WTC11 (cell line): ENCODE data around the gene TBC1D23. TPM values are rescaled to one million over a fixed set of nuclear protein-coding genes. Genes with fewer than 3 reads are reported as not detected.
"Not testable (repeated sequence)": the region's sequence is repeated elsewhere in the genome, so short reads cannot be mapped to it uniquely, and the experiment has no call there.

Experiments used
- ATAC-seq: fragments of 200-7000 bp; cut with Tn5 transposase; 2 replicates; pipeline ENCODE4 v1.10.0; 2021; ENCODE audit warnings: mild to moderate bottlenecking, moderate library complexity
- CTCF ChIA-PET: fragments of 300-600 bp; sonication (Branson Sonifier 250); formaldehyde crosslinking; loops from one replicate; lab custom pipeline; 2021; ENCODE audit warnings: antibody characterized with exemption; lab: Charles Lee
- POLR2A ChIA-PET: fragments of 350-600 bp; sonication (Branson Sonifier 250); formaldehyde crosslinking; loops from one replicate; lab custom pipeline; 2021; ENCODE audit warnings: antibody characterized with exemption; lab: Charles Lee
- DNase-seq: peaks from one replicate; pipeline ENCODE4 v3.0.0; 2021; ENCODE audit warnings: low spot score
- H3K27ac Mint-ChIP-seq: 2 replicates; pipeline ENCODE4 v1.8.0; 2021; ENCODE audit warnings: mixed read lengths
- H3K27me3 Mint-ChIP-seq: 2 replicates; pipeline ENCODE4 v1.8.0; 2021; ENCODE audit warnings: low read depth, mild to moderate bottlenecking, moderate library complexity, mixed read lengths
- H3K36me3 Mint-ChIP-seq: 2 replicates; pipeline ENCODE4 v1.8.0; 2021; ENCODE audit warnings: mixed read lengths
- H3K4me1 Mint-ChIP-seq: 2 replicates; pipeline ENCODE4 v1.8.0; 2022; ENCODE audit warnings: mixed read lengths
- H3K4me3 Mint-ChIP-seq: 2 replicates; pipeline ENCODE4 v1.8.0; 2021; ENCODE audit warnings: mild to moderate bottlenecking, moderate library complexity, mixed read lengths
- H3K9me3 Mint-ChIP-seq: 2 replicates; pipeline ENCODE4 v1.8.0; 2021; ENCODE audit warnings: mixed read lengths
- CDX4 ChIP-seq: fragments of 250-450 bp; sonication (Bioruptor Pico); IDR thresholded peaks from 2 replicates; pipeline ENCODE4 v1.9.0; 2021; ENCODE audit warnings: moderate library complexity, mild to moderate bottlenecking, inconsistent platforms, borderline replicate concordance
- ERG ChIP-seq: fragments of 250-450 bp; sonication (Bioruptor Pico); IDR thresholded peaks from 2 replicates; pipeline ENCODE4 v1.8.0; 2021; ENCODE audit warnings: mild to moderate bottlenecking
- ETV6 ChIP-seq: sonication (generic); formaldehyde crosslinking; IDR thresholded peaks from 2 replicates; pipeline ENCODE4 v1.8.1; 2022; ENCODE audit warnings: mild to moderate bottlenecking, missing genetic modification reagents
- FOXK1 ChIP-seq: sonication (generic); formaldehyde crosslinking; IDR thresholded peaks from 2 replicates; pipeline ENCODE4 v1.8.0; 2022; ENCODE audit warnings: mild to moderate bottlenecking, moderate library complexity, missing genetic modification reagents
- JAZF1 ChIP-seq: fragments of 250-450 bp; sonication (Bioruptor Pico); IDR thresholded peaks from 2 replicates; pipeline ENCODE4 v1.9.0; 2021; ENCODE audit warnings: moderate library complexity, mild to moderate bottlenecking, inconsistent platforms
- KAT7 ChIP-seq: sonication (generic); formaldehyde crosslinking; IDR thresholded peaks from 2 replicates; pipeline ENCODE4 v1.8.1; 2023; ENCODE audit warnings: missing genetic modification reagents, mild to moderate bottlenecking, borderline replicate concordance
- NFYB ChIP-seq: sonication (generic); formaldehyde crosslinking; conservative IDR thresholded peaks from 2 replicates; pipeline ENCODE4 v1.8.0; 2022; ENCODE audit warnings: low read depth, missing genetic modification reagents
- NR1H2 ChIP-seq: sonication (generic); formaldehyde crosslinking; IDR thresholded peaks from 2 replicates; pipeline ENCODE4 v1.9.0; 2021; ENCODE audit warnings: mild to moderate bottlenecking, moderate library complexity, missing genetic modification reagents
- NR2C2 ChIP-seq: sonication (generic); formaldehyde crosslinking; IDR thresholded peaks from 2 replicates; pipeline ENCODE4 v1.8.0; 2022; ENCODE audit warnings: mild to moderate bottlenecking, missing genetic modification reagents
- OVOL2 ChIP-seq: fragments of 250-450 bp; sonication (Bioruptor Pico); IDR thresholded peaks from 2 replicates; pipeline ENCODE4 v1.9.0; 2021; ENCODE audit warnings: mild to moderate bottlenecking, borderline replicate concordance
- RELA ChIP-seq: sonication (generic); formaldehyde crosslinking; IDR thresholded peaks from 2 replicates; pipeline ENCODE4 v1.8.1; 2022; ENCODE audit warnings: missing genetic modification reagents, mild to moderate bottlenecking, borderline replicate concordance
- SMAD4 ChIP-seq: sonication (generic); formaldehyde crosslinking; IDR thresholded peaks from 2 replicates; pipeline ENCODE4 v1.8.0; 2022; ENCODE audit warnings: mild to moderate bottlenecking, missing genetic modification reagents
- SP1 ChIP-seq: sonication (generic); formaldehyde crosslinking; conservative IDR thresholded peaks from 2 replicates; pipeline ENCODE4 v1.8.1; 2022; ENCODE audit warnings: missing genetic modification reagents
- TCF7 ChIP-seq: sonication (generic); formaldehyde crosslinking; IDR thresholded peaks from 2 replicates; pipeline ENCODE4 v1.8.0; 2022; ENCODE audit warnings: mild to moderate bottlenecking, low read depth, missing genetic modification reagents, moderate library complexity
- ZBTB21 ChIP-seq: sonication (generic); formaldehyde crosslinking; IDR thresholded peaks from 2 replicates; pipeline ENCODE4 v1.8.1; 2023; ENCODE audit warnings: mild to moderate bottlenecking, missing genetic modification reagents, borderline replicate concordance
- ZNF121 ChIP-seq: sonication (generic); formaldehyde crosslinking; IDR thresholded peaks from 2 replicates; pipeline ENCODE4 v1.8.0; 2023; ENCODE audit warnings: missing genetic modification reagents
- ZNF396 ChIP-seq: fragments of 250-450 bp; sonication (Bioruptor Pico); IDR thresholded peaks from 2 replicates; pipeline ENCODE4 v1.8.0; 2021; ENCODE audit warnings: mild to moderate bottlenecking, moderate library complexity, borderline replicate concordance
- ZNF671 ChIP-seq: fragments of 250-450 bp; sonication (Bioruptor Pico); IDR thresholded peaks from 2 replicates; pipeline ENCODE4 v1.8.0; 2021; ENCODE audit warnings: mild to moderate bottlenecking
- ZSCAN18 ChIP-seq: fragments of 250-450 bp; sonication (Bioruptor Pico); IDR thresholded peaks from 2 replicates; pipeline ENCODE4 v2.1.2; 2022; ENCODE audit warnings: mild to moderate bottlenecking, moderate library complexity
- total RNA-seq: library from RNA; stranded (reverse); gene quantifications from 3 replicates; pipeline ENCODE4 v1.2.3, GENCODE V29; 2021

Gene TBC1D23
- total RNA-seq, 1 experiment from 2014 or later = 73.6 TPM

GRCh38 chr3:100257586-100257985, 3.2 kb upstream of the TBC1D23 start:
- TF ChIP-seq CDX4 (no peak), ZSCAN18 (CRISPR knock-in tag) (no peak), ZNF121 (CRISPR knock-in tag) (no peak), KAT7 (CRISPR knock-in tag) (no peak), NR1H2 (CRISPR knock-in tag) (no peak), OVOL2 (CRISPR knock-in tag) (no peak), ERG (CRISPR knock-in tag) (no peak), RELA (no peak), SP1 (CRISPR knock-in tag) (no peak), ZBTB21 (CRISPR knock-in tag) (no peak), NR2C2 (no peak), FOXK1 (CRISPR knock-in tag) (no peak), NFYB (CRISPR knock-in tag) (no peak), ZNF671 (CRISPR knock-in tag) (no peak), ZNF396 (CRISPR knock-in tag) (no peak)
- CTCF ChIA-PET = interaction anchor here (1.5 to 2.2 kb wide), 2 partner anchors 188 to 415 kb away, joined by 3 to 6 read pairs; no protein-coding TSS in a partner anchor
- DNase-seq (no peak), ATAC-seq (no peak)
- H3K9me3 Mint-ChIP-seq = no peaks in the 10 kb centered on the region
- no peaks in the 10 kb centered on the region for H3K36me3 Mint-ChIP-seq
- no peak overlapping the region for H3K27ac Mint-ChIP-seq
- POLR2A ChIA-PET = no interaction called here
- no peak overlapping the region for H3K4me3 Mint-ChIP-seq
- peaks cover 13% of the 10 kb centered on the region for H3K4me1 Mint-ChIP-seq
- no peaks in the 10 kb centered on the region for H3K27me3 Mint-ChIP-seq

GRCh38 chr3:100260081-100260684, 609 bp upstream of the TBC1D23 start:
- peak overlapping the region; percentile 99 for H3K27ac Mint-ChIP-seq
- ATAC-seq (peak; percentile 18), DNase-seq (peak; percentile 50)
- ChIA-PET CTCF (interaction anchor here (0.5 to 2.2 kb wide), 9 partner anchors 50 to 508 kb away, joined by 3 to 15 read pairs (median 4); partner anchors contain the start of gene CMSS1), POLR2A (interaction anchor here (0.5 to 1.5 kb wide), 6 partner anchors 43 to 442 kb away, joined by 3 to 6 read pairs (median 4); partner anchors contain the start of genes CMSS1, LNP1 and TOMM70)
- TF ChIP-seq SMAD4 = no peak
- TF ChIP-seq JAZF1 (CRISPR knock-in tag) = no peak
- peak; percentile 24; the same call in 1 of the 2 replicates for TF ChIP-seq ETV6 (CRISPR knock-in tag)
- peaks cover 38% of the 10 kb centered on the region for H3K4me1 Mint-ChIP-seq
- no peaks in the 10 kb centered on the region for H3K36me3 Mint-ChIP-seq
- peak overlapping the region; percentile 95 for H3K4me3 Mint-ChIP-seq
- no peaks in the 10 kb centered on the region for H3K9me3 Mint-ChIP-seq
- no peaks in the 10 kb centered on the region for H3K27me3 Mint-ChIP-seq

GRCh38 chr3:100261485-100261903, 702 bp downstream of the TBC1D23 start:
- no peak for DNase-seq
- Mint-ChIP-seq H3K9me3 (no peaks in the 10 kb centered on the region), H3K27me3 (no peaks in the 10 kb centered on the region), H3K27ac (peak overlapping the region; percentile 76), H3K4me3 (peak overlapping the region; percentile 95), H3K36me3 (no peaks in the 10 kb centered on the region)
- ChIA-PET CTCF (interaction anchor here (1.3 to 2.2 kb wide), 3 partner anchors 193 to 444 kb away, joined by 7 to 13 read pairs (median 10); partner anchors contain the start of gene CMSS1), POLR2A (interaction anchor here (0.5 kb wide), 1 partner anchor 199 kb away, joined by 3 read pairs; no protein-coding TSS in a partner anchor)
- no peak for ATAC-seq
- TF ChIP-seq ZNF121 (CRISPR knock-in tag) (no peak), TCF7 (CRISPR knock-in tag) (no peak)
- TF ChIP-seq, all 79 proteins: peak for 0
- peaks cover 38% of the 10 kb centered on the region for H3K4me1 Mint-ChIP-seq

- Mint-ChIP-seq H3K4me3 (peak overlapping the region; percentile 95), H3K4me1 (peaks cover 41% of the 10 kb centered on the region), H3K27ac (peak overlapping the region; percentile 85)
- CTCF ChIA-PET, H3K36me3 Mint-ChIP-seq, ATAC-seq, H3K9me3 Mint-ChIP-seq, H3K27me3 Mint-ChIP-seq: not testable (repeated sequence)
- POLR2A ChIA-PET = interaction anchor here (0.7 kb wide), 1 partner anchor 450 kb away, joined by 3 read pairs; no protein-coding TSS in a partner anchor
- DNase-seq = peak; percentile 16
Measured at GRCh38 chr3:100262925-100263324, 2.1 kb downstream of the TBC1D23 start.
